ENCODE results near the gene NIPA2. TPM values are rescaled to one million over a fixed set of nuclear protein-coding genes. Genes with fewer than 3 reads are reported as not detected.

NIPA2 gene
- total RNA-seq, 1 experiment from 2014 or later: 87.2 TPM

- H3K27me3 ChIP-seq (replicated peaks; ENCODE audit: insufficient read depth, low read depth, low read length, poor library complexity): no peaks in the 10 kb centered on the region
- ChIA-PET CTCF (no interaction called here), POLR2A (ENCODE audit: low non-redundant PET) (no interaction called here)
- peaks cover 20% of the 10 kb centered on the region for H3K36me3 ChIP-seq (ENCODE audit: insufficient read depth, low read length, poor library complexity, severe bottlenecking)
- intact Hi-C loops (cut with micrococcal nuclease; ENCODE audit: unreplicated experiment): loop anchor here (5.0 to 10.0 kb wide), 2 partner anchors 42 to 129 kb away; no protein-coding TSS in a partner anchor
- DNase-seq (ENCODE audit: low spot score): no peak
- TF ChIP-seq EZH2 (IDR thresholded peaks at IDR 0.05; ENCODE audit: borderline replicate concordance, low read depth, low read length, poor library complexity, severe bottlenecking) (no peak), CTCF (conservative IDR thresholded peaks at IDR 0.05; ENCODE audit: low read depth, low read length) (no peak)
- H3K4me1 ChIP-seq (ENCODE audit: insufficient read depth, low read length, poor library complexity, severe bottlenecking): peaks cover 6% of the 10 kb centered on the region
- H3K4me3 ChIP-seq (ENCODE audit: low read depth, low read length, poor library complexity, severe bottlenecking): no peak overlapping the region
- no peak overlapping the region for H3K27ac ChIP-seq (ENCODE audit: low read depth, low read length, poor library complexity, severe bottlenecking)
- BruUV-seq (replicated peaks): no TSS peak
- H3K9me3 ChIP-seq (ENCODE audit: low read depth, low read length, poor library complexity, severe bottlenecking): no peaks in the 10 kb centered on the region
These were observed 6.9 kb downstream of the NIPA2 start for GRCh38 chr15:22845289-22845900.

DNA sequence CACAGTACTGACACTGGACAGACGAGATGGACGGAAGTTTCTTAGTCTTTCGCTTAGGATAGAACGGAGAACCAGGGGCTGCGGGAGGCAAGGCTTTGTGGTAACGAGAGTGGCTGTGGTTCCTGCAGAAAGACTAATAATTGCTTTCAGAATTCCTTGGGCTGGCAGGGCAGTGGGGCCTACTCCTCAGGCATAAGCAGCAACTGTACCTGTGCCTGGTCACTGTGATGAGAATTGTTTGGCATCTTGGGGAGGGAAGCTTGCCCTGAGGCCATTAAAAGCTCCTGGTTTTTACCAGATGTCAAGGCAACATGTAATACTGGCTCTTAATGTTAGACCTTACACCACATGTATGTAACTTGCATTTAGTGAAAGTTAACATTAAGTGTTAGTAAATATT lies 7.6 kb downstream of the NIPA2 start:
- H3K27me3 ChIP-seq (replicated peaks; ENCODE audit: insufficient read depth, low read depth, low read length, poor library complexity): no peaks in the 10 kb centered on the region
- BruUV-seq (replicated peaks): no TSS peak
- DNase-seq (ENCODE audit: low spot score): no peak
- no peaks in the 10 kb centered on the region for H3K4me1 ChIP-seq (ENCODE audit: insufficient read depth, low read length, poor library complexity, severe bottlenecking)
- ChIA-PET CTCF (interaction anchor here (0.5 kb wide), 1 partner anchor 24 kb away, joined by 4 read pairs; no protein-coding TSS in a partner anchor), POLR2A (ENCODE audit: low non-redundant PET) (no interaction called here)
- peaks cover 19% of the 10 kb centered on the region for H3K36me3 ChIP-seq (ENCODE audit: insufficient read depth, low read length, poor library complexity, severe bottlenecking)
- no peaks in the 10 kb centered on the region for H3K9me3 ChIP-seq (ENCODE audit: low read depth, low read length, poor library complexity, severe bottlenecking)
- H3K4me3 ChIP-seq (ENCODE audit: low read depth, low read length, poor library complexity, severe bottlenecking): no peak overlapping the region
- TF ChIP-seq CTCF (conservative IDR thresholded peaks at IDR 0.05; ENCODE audit: low read depth, low read length): no peak
- no peak for TF ChIP-seq EZH2 (IDR thresholded peaks at IDR 0.05; ENCODE audit: borderline replicate concordance, low read depth, low read length, poor library complexity, severe bottlenecking)
- no peak overlapping the region for H3K27ac ChIP-seq (ENCODE audit: low read depth, low read length, poor library complexity, severe bottlenecking)
- intact Hi-C loops (cut with micrococcal nuclease; ENCODE audit: unreplicated experiment): loop anchor here (5.0 to 10.0 kb wide), 2 partner anchors 41 to 129 kb away; no protein-coding TSS in a partner anchor

GRCh38 chr15:22850055-22850454 lies 11.6 kb downstream of the NIPA2 start:
- peaks cover 22% of the 10 kb centered on the region for H3K36me3 ChIP-seq (ENCODE audit: insufficient read depth, low read length, poor library complexity, severe bottlenecking)
- H3K9me3 ChIP-seq (ENCODE audit: low read depth, low read length, poor library complexity, severe bottlenecking): no peaks in the 10 kb centered on the region
- H3K4me1 ChIP-seq (ENCODE audit: insufficient read depth, low read length, poor library complexity, severe bottlenecking): no peaks in the 10 kb centered on the region
- BruUV-seq (replicated peaks): no TSS peak
- H3K4me3 ChIP-seq (ENCODE audit: low read depth, low read length, poor library complexity, severe bottlenecking): no peak overlapping the region
- H3K27ac ChIP-seq (ENCODE audit: low read depth, low read length, poor library complexity, severe bottlenecking): no peak overlapping the region
- ChIA-PET POLR2A (ENCODE audit: low non-redundant PET) (no interaction called here), CTCF (no interaction called here)
- TF ChIP-seq EZH2 (IDR thresholded peaks at IDR 0.05; ENCODE audit: borderline replicate concordance, low read depth, low read length, poor library complexity, severe bottlenecking) (no peak), CTCF (conservative IDR thresholded peaks at IDR 0.05; ENCODE audit: low read depth, low read length) (no peak)
- no peak for DNase-seq (ENCODE audit: low spot score)
- H3K27me3 ChIP-seq (replicated peaks; ENCODE audit: insufficient read depth, low read depth, low read length, poor library complexity): no peaks in the 10 kb centered on the region
- intact Hi-C loops (cut with micrococcal nuclease; ENCODE audit: unreplicated experiment): no loop called here
